Measurements from ENCODE around the gene PFDN6. TPM values are rescaled to one million over a fixed set of nuclear protein-coding genes. Genes with fewer than 3 reads are reported as not detected.
A peak's percentile ranks its signal among the peaks of the same experiment; 100 is the strongest.

PFDN6 gene
- total RNA-seq, 1 donor from 2014 or later, result 55.8 TPM

DNA sequence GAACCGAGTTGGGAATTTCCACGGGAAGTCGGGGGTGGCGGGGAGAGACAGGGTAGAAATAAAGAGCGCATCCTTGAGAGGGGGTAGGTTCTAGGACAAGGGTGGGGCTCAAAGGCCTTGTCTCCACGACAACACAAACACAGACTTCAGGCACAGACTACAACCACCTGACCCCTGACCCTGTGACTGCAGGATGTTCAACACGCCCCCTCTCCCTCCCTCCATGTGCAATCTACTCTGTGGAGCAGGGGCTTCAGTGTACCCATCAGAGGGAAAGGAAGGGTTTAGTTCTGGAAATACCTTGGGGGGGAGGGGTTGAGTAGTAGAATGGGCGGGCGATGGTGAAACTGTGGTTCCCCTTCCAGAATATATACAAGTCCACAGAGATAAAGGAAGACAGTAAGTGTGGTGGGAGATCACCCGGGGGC, 25.1 kb downstream of the PFDN6 start:
- H3K4me3 ChIP-seq (ENCODE audit: low read depth, low read length), result peak overlapping the region; percentile 74
- TF ChIP-seq, protein P1, sequence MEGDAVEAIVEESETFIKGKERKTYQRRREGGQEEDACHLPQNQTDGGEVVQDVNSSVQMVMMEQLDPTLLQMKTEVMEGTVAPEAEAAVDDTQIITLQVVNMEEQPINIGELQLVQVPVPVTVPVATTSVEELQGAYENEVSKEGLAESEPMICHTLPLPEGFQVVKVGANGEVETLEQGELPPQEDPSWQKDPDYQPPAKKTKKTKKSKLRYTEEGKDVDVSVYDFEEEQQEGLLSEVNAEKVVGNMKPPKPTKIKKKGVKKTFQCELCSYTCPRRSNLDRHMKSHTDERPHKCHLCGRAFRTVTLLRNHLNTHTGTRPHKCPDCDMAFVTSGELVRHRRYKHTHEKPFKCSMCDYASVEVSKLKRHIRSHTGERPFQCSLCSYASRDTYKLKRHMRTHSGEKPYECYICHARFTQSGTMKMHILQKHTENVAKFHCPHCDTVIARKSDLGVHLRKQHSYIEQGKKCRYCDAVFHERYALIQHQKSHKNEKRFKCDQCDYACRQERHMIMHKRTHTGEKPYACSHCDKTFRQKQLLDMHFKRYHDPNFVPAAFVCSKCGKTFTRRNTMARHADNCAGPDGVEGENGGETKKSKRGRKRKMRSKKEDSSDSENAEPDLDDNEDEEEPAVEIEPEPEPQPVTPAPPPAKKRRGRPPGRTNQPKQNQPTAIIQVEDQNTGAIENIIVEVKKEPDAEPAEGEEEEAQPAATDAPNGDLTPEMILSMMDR (conservative IDR thresholded peaks at IDR 0.05; ENCODE audit: low read depth, low read length), result no peak
- no peak for DNase-seq (ENCODE audit: low read depth)

DNA sequence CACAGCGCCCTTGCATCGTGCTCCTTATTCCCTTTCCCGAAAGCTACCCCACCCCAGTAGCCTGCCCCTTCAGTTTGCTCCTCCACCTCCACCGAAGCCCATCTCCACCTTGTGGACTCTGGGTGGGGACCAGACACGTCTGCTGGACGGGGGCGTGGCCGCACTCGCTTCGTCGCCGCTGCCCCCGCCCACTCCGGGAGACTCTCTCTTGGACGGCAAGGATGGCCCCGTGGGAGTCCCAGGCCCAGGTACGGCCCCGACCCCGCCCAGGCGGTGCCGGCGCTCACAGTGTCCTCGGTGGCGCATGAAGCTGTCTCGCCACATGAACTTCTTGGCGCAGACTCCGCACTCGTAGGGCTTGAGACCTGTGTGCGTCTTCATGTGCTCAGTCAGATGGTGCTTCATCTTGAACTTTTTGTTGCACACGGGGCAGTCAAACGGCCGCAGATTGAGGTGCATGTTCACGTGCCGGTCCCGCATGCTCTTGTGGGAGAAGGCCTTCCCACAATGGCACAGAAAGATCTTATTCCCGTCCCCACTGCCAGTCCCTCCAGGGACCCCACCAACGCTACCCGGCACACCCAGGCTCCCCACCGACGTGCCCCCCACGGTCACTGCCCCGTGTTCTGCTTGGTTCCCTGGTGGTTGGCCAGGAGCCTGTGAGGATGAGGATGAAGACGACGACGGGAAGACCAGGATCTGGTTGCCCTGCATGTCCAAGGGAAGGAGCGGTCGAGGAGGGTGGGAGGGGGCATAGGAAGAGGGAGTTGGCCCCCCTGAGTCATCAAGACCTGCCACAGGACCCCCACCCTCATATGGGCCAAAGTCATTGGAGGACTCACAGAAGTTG, 25.8 kb downstream of the PFDN6 start:
- TF ChIP-seq, protein P1 (conservative IDR thresholded peaks at IDR 0.05; ENCODE audit: low read depth, low read length), result no peak
- peak overlapping the region; percentile 74 for H3K4me3 ChIP-seq (ENCODE audit: low read depth, low read length)
- no peak for DNase-seq (ENCODE audit: low read depth)

DNA sequence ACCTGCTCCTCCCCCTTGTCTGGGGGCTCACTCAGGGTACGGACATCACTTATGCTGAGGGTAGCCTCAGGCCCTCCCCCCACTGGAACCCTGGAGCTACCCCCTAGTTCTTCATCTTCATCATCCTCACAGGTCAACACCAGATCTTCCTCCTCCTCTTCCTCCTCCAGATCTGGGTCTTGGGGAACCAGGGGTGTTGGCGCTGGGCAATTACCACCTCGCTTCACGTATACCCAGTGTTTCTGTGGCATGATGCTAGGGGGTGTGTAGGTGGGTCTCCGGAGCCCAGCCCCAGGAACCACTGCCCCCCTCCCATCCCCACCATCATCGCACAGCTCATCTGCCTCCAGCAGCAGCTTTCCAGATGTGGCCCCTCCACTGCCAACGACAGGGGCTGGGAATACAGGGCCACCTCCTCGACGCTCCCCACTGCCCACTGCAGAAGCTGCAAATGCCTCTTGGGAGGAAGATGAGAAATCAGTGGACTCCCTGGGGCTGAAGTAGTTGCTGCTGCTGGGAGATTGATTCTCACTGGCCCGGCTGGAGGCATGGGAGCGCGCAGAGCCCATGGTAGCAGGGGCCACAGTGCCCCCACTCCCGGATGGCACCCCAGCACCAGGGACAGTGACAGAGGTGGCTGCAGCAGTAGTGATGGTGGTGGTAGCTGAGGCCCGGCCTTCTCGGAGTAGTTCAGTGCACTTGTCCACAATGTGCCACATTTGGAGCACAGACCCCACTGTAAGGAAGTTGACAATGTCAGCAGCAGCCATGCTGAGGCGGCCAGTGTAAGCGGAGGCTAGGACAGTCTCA, 26.6 kb downstream of the PFDN6 start:
- TF ChIP-seq, protein P1 (conservative IDR thresholded peaks at IDR 0.05; ENCODE audit: low read depth, low read length), result no peak
- no peak overlapping the region for H3K4me3 ChIP-seq (ENCODE audit: low read depth, low read length)
- DNase-seq (ENCODE audit: low read depth), result no peak

DNA sequence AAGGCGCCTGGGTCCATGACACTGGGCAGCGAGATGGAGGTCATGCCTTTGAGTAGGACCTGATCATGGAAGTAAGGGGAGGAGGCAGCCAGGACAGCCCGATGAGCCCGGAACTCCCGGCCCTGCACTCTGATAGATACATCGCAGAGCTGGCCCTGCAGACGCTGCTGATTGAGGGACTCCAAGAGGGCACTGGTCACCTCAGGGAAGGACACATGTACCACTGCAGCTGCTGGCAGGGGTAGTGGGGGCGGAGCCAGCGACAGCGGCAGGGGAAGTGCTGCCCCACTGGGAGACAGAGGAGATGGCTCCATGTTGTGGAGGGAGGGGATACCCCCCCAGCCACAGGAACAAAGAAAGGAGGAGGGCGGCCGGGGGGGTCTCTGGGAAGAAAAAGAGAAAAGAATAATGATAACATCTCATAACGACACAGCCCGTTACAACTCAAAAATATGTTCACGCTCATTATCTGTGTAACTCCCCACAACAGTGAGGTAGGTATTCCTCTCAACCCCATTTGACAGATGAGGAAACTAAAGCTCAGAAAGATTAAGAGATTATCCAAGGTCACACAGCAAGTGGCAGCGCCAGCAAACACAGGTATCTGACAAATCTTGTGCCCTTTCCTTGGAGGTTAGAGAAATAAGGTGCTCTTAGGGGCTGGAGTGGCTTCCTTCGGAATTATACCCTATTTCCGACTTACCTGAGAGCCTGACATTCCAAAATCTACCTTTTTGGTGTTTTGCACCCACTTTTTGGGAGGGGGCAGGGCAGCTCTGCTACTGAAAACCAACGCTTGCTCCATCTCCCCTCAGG, 27.4 kb downstream of the PFDN6 start:
- DNase-seq (ENCODE audit: low read depth), result no peak
- H3K4me3 ChIP-seq (ENCODE audit: low read depth, low read length), result peak overlapping the region; percentile 61
- TF ChIP-seq, protein P1 (conservative IDR thresholded peaks at IDR 0.05; ENCODE audit: low read depth, low read length), result no peak

DNA sequence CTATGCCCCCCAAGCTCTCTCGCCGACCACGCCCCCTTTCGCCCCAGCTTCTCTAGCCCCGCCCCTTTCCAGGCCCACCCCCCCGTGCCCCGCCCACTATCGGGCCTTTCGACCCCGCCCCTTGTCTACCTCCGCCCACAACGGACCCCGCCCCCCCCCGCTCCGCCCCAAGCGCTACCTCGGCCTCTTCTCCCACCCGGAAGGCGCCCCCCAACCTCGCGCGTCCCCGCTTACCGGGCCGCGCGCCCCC, 27.9 kb downstream of the PFDN6 start:
- H3K4me3 ChIP-seq (ENCODE audit: low read depth, low read length), result peak overlapping the region; percentile 61
- DNase-seq (ENCODE audit: low read depth), result no peak
- TF ChIP-seq, protein P1 (conservative IDR thresholded peaks at IDR 0.05; ENCODE audit: low read depth, low read length), result no peak

DNA sequence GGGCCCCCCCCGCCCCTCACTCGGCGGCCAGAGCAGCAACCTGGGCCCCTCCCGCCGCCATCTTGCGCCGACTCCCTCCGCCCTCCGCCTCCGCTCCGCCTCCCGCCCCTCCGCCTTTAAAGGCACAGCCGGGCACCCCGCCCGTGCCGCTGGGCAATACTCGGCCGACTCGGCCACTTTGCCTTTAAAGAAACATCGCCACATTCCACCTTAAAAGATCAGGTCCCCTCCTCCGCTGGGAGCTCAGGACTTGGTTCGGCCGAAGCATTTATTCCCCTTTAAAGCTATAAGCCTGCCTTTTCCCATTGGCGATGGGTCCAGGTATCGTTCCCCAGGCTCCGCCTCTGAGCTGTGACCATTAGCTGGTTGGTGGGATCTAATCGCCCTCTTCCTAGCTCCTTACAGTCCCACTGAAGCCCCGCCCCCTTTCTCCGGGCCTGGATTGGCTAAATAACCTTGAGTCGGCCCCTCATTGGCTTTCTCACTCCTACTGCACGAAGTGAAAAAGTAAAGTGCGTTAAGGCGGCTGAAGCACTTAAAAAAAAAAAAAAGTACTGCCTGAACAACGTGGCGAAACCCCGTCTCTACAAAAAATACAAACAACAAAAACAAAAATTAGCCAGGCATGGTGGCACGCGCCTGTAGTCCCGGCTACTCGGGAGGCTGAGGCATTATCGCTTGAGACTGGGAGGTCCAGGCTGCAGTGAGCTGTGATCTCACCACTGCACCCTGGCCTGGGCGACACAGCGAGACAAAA, 28.4 kb downstream of the PFDN6 start, which contains the start of gene ZBTB22:
Gene ZBTB22 (minus strand): TSS at position 76 of the 757 bp plus-strand sequence. CDS start 828 bp downstream, outside the sequence.
- H3K4me3 ChIP-seq (ENCODE audit: low read depth, low read length), result peak within 1 kb of the TSS; percentile 61
- peak; percentile 97 for DNase-seq (ENCODE audit: low read depth)
- TF ChIP-seq, protein P1 (conservative IDR thresholded peaks at IDR 0.05; ENCODE audit: low read depth, low read length), result no peak
